GM12892 (cell line): ENCODE measurements around the gene DNAJC18.

Experiments
- POLR2A ChIP-seq: IDR thresholded peaks from 2 replicates; pipeline ENCODE4 v1.6.1; 2011; ENCODE audit warnings: low read depth, low read length, control low read depth
- POLR2AphosphoS5 ChIP-seq: IDR thresholded peaks from 2 replicates; pipeline ENCODE4 v1.6.1; 2011; ENCODE audit warnings: low read depth, low read length, control low read depth

DNA sequence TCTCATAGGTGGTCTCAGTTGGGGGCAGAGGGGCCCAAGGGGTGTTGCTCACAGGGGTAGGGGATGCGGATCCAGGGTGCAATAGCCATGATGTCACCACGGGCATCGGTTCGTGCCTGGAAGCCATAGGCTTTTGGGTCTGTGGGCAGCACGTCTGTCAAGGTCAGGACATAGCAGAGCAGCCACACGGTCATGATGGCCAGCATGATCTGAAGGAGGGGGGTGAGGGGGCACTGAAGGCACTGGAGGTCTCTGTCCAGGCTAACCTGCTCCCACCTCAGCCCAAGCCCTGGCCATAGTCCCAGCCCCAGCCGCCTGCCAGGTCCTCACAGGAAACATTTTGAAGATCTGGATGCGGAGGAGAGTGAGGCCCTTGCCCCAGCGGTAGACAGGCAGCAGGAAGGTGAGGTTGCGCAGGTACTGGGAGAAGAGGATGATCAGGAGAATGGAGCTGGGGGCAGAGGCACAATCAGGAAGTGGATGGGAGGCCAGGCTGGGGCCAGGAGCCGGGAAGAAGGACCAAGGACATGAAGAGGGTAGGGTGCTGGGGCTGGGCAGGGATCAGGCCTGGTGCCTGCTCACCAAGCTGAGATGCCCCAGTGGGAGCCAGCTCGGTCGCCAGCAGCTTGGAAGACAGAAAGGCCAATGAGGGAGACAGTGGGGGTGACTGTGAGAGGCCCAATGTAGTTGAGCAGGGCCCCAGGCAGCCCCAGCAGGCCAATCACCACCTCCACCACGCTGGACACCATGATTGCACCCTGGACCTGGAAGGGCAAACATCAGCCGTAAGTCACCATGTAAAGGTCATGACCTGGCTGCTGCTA, 59.5 kb downstream of the DNAJC18 start:
- TF ChIP-seq POLR2A, result no peak
- TF ChIP-seq POLR2AphosphoS5, result no peak
